GM19438 (cell line): ENCODE results near the gene DUSP5.

Experiments used
- ATAC-seq: cut with Tn5 transposase; IDR thresholded peaks from one replicate; pipeline ENCODE4 v1.9.1; 2021; ENCODE audit warnings: low read depth; ENCODE audit not compliant: unreplicated experiment

DUSP5 gene

DNA sequence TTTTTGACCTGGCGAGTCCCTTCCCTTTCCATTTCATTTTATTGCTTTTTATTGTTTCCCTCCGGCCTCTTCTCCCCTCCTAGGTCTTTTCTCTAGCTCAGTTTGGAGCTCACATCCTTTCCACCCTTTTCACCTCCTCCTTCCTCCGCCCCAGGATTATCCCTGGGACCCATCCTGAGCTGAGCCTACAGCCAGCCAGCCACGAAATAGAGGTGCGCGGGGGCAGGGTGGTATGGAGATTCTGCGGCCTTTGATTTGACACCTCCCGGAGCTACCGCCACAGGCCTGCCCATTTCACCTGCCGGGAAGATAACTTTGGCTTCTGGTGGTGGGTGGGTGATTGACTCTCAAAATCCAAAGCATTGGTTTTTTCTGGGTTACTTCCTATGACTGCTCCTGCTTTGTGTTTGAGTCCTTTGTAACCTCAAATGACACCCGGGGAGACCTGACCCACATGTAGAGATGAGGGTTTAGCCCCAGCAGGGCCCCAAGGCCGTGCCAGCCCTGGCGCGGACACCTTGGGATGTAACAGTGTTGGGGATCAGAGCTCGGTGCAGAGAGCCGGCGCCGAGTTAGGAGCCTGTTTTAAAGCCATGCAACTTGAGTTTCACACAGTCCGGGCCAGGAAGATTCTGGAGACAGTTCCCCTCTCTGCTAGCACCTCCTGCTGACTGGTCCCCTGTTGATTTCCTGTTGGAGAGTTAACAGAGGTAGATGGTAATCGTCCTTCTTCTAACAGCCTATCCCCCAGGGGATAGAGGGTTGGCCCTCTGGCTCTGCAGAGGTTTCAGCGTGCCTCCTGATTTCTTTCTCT, 1.5 kb downstream of the DUSP5 start:
- ATAC-seq = no peak

DNA sequence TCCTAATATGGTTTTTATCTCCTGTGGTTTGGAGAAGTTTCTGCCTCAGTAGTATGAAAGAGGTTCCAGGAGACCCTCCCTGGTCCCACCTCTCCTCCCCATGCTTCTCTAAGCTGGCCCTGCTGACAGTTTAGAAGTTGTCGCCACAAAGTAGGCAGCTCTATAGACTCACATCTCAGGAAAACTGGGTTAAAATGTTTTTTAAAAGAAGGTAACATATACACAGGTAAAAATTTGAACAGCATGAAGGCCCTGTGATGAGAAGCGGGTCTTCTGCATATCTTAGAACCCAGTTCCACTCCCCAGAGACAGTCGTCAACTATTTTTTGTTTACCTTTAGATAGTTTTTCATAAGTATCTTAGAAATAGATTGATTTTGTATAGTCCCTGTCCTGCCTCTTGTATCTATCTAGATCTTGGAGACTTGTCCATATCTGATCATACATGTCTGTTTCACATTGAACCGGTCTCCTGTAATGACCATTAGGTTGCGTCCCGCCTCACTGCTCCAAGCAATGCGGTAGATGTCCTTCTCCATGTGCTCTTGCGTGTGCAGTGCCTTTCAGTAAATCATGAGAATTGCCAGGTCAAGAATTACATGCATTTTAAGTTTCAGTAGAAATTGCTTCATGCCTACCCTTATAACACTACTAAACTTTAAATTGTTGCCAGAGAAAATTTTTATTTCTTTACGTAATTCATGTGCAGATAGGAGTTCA, 2.2 kb downstream of the DUSP5 start:
- ATAC-seq = no peak

DNA sequence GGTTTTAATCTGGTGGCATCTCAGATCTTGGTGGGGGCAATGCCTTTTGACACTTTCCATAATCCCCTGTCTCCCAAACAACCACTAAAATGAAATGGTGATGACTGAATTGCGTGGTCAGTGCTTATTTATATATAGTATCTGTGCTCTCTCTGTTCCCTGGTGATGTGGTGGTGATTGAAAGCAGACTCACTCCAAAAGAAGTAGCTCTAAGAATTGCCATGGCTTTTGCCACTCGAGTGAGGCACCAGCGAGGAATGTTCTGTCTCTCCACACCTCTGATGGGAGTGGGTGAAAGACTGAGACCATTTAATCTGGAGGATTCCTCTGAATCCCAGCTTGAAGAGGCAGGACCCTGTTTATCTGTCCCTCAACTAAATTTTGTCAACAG, 2.8 kb downstream of the DUSP5 start:
- ATAC-seq = no peak

DNA sequence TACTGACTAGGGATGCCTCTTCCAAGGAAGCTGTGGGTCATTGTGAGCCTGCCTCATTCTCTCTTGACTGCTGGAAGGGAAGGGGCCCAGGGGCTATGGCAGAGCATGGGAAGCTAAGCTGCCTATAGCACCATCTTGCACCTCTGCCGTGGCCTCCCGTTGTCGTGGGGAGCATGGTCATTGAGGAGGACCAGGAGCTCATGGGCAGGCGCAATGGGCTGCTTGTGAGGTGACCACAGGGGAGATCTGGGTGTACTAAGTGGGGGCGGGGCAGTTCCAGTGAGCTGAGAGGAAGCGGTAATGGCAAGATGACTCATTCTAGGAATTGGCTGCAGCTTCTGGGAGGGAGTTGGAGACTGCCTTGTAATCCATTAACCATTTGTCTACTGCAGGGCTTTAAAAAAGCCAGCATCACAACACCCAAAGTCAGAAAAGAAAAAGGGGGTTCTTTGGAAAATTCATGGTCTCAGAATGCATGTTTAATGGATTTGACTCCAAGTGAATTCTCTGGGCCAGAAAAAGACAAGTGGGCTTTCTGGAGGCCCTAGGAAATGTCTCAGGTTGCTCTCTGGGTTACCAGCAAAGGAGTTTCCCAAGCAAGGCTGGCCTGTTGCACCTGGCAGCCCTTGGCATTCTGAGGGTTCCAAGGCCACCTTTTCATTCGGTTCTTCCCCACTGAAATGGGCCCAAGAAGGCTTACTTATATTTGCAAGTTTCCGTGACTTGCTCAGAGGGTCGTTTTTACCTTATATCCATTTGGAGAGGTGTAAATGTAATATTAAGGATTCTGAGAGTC, 3.6 kb downstream of the DUSP5 start:
- peak; percentile 15 for ATAC-seq

DNA sequence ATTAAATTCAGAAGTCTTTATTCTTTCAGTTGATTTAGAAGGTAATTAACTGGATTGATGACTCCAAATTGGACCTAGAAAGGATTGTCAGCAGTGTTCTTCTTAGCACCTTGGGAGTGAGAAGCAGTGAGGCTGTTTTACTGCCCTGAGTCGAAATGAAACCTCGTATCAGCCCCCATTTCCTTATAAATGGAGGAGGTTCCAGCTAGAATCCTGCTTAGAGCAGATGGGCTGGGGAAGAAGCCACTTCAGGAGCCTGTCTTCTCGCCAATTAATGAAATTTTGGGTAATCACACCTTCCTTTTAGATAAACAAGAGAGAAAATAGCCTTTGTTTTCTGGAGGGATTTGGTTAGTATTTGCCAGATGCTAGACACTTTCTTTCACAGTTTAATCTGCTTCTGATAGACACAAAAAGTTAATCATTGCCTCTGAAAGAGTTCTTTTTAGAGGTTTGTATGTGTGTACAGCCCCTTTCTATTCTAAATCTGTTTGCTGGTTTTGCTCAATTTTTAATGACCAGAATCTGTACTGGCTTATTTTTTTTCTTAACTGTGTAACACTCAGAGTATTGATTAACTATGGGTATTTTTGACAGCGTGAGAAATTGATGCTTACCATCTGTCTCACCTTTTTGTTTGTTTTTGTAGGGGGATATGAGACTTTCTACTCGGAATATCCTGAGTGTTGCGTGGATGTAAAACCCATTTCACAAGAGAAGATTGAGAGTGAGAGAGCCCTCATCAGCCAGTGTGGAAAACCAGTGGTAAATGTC, 4.6 kb downstream of the DUSP5 start:
- ATAC-seq = peak; percentile 9

DNA sequence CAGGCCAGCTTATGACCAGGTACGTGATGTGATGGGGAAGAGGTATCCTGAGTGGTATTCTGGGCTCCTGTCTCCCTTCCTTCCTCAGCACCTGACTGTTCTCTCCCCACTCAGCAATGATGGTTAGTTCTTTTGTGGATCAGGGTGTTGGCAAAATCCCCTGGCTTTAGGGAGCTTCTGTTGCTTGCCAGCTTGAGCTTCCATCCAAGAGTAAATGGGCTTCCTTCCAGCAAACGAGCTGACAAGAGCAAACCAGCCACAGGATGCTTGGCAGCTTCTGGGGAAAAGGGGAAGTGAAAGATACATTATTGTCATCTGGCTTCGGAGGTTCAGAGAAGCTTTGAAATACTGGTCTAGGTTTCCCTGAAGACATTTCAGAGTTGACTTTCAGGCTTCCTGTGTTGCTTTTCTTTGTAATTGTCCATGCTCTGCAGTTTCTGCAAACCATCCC, 5.2 kb downstream of the DUSP5 start:
- peak; percentile 35 for ATAC-seq

DNA sequence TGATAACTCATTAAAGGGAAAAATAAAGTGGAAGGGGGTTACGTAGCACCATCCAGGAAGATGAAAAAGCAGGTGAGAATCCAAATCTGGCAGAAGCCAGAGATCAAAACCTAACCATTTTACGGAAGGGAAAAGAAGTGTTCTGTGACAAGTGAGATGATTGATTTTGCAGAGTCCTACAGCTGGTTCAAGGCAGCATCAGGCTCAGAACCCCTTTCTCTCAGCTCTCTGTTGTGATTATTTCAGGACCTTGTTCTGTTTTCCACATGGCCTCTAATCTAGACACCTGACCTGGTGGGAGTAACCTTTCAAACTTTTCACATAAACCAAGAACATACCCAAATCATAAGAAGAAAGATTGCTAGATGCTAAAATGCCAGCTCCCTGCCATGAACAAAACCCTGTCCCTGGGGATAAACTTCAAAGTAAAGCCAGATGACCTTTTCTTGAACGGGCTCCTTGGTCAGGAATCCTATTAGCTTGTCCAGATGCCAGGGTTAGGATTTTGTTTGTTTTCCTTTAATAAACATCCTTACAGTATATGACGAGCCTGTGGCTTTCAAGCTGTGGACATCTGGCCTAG, 5.9 kb downstream of the DUSP5 start:
- ATAC-seq = no peak

DNA sequence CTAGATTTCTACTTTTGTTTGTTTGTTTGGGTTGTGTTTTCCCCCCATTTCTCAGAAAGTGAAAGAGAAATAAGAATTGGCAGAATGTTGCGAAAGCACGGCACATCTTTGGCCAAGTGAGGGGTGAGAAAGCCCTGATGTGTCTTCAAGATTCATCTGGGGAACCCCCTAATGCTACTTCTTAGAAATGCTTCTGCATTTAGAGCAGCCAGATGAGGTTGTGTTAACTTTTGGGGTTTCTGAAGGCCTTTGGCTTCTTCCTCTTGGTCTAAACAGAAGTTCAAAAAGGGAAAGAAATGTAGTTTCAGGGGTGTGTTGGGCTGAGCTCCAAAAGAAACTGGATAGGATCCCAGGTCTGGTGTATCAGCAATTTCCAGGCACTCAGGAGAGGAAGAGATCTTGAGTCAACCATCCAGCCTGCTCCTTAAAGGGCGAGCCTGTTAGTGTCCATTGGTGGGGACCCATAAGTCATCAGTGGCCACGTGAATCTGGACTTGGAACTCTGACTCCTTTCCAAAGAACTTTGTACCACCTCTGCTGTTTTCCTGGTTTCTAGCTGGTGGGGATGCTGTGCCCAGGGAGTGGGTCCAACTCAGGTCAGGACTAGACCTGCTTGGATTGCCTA, 6.5 kb downstream of the DUSP5 start:
- peak; percentile 45 for ATAC-seq

DNA sequence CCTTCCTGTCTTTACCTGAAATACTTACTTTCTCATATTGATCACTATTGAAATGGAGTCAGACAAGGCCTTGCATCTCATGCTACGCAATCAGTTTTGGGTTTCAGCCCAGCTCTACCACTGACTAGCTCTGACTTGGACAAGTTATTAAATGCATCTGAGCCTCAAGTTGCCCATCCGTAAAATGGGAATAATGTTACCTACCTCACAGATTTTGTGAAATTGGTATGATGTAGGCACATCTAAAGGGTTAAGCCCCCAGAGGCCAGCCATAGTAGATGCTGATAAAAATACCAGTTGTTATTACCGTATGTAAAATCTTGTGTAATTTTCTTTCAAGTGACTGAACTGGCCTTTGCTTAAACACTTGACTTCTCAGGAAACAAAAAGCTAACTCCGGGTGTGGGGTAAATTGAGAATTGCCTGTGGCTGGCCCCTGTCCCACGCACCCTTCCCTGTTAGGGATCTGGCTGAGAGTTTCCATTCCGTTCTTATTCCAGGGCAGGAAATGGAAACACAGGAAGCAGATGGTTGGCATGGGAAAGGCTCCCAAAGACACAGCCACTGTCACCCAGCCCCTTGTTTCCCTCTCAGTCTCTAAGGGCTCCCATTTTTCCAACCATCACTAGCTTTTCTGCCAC, 7.5 kb downstream of the DUSP5 start:
- no peak for ATAC-seq

DNA sequence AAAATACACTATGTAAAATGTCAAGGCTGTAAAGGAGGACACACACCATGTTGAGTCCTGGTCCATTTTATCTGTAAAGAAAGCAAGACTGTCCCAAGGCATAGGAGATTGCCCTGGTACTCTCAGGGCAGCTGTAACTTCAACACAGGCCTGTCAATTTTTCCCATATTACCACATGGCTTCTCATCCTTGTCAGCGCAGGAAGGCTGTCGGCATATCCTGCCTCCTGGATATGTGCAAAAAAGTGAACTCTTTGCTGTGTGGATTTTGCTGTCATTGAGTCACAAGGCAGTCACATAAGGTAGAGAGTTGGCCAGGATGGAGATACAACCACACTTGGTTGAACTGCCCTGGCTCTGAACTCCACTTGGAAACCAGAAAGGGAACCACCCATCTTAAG, 8.7 kb downstream of the DUSP5 start:
- no peak for ATAC-seq

DNA sequence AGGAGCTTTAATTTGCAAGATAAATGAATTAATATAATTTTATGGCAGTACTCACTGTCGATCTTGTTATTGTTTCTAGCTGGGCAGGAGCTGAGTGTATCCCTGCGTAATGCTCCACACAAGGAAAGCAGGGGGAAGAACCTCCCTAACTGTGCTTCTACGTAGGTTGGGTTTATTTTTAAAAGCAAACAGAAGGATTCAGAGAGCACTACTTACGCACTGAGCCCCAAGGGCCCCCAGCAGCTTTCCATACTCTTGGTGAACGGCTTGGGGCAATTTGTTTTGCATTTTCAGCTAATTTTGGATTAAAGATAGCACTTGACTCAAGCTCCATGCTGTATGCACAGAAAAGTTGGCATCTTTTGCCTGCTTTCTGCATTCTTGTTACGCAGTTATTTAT, 9.6 kb downstream of the DUSP5 start:
- ATAC-seq = no peak

DNA sequence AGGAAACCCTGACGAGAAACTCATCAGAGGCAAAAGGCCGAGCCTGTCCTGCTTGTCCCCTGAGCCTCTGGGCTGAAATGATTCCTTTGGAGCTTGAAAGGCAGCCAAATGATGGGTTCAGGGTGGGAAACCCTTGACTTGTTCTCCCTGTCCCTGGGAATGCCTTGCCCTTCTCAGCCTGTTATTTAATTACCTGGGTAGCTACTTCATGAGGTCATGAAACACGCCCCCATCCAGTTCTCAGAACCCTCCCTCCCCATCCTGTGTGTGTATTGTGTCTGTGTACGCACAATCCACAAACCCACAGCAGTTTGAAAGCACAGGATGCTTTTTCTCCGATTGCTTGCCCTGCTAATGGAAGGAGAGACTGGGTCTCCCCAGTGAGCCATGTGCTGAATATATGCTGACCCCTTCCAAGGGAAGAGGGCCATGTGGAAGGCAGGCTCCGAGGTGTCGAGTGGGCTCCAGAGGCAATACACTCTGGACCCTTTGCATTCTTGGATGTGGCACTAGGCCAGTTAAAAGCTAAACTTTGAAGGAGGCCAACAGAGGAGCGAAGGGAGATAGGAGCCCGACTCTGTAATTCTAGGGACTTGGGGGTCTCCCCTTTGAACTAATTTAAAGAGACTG, 10.6 kb downstream of the DUSP5 start:
- ATAC-seq = no peak

DNA sequence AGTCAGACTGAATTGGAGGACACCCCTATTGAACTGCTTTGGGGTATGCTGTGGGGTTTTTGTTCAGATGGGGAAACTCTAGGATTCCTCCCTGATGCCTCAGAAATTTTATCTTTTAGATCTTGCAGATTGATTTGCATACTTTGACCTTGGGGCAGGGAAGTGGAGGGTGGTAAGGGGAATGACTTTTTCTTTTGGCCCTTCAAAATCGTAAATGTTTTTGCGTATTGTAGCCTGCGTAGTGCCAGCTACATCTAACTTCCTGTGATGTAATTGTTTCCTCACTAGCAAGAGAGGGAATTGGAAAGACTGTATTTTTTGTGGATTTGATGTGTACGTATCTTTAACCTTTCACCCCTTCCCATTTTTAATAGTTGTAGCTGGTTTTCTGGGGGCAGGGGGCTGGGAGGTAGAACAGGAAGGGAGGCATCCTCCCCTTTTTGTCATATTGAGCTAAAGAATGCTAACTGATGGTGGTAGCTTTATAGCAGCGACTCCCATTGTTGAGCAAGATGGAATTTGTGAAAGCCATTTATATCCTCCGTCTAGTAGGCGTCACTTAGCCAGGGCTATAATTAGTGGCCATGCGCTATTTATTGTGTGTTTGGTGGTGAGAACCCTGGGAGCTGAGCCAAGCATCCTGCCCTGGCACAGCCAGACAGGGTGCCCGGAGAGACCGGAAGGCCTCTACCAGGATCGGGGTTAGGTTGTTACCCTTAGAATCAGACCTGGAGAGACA, 11.3 kb downstream of the DUSP5 start:
- ATAC-seq = no peak

DNA sequence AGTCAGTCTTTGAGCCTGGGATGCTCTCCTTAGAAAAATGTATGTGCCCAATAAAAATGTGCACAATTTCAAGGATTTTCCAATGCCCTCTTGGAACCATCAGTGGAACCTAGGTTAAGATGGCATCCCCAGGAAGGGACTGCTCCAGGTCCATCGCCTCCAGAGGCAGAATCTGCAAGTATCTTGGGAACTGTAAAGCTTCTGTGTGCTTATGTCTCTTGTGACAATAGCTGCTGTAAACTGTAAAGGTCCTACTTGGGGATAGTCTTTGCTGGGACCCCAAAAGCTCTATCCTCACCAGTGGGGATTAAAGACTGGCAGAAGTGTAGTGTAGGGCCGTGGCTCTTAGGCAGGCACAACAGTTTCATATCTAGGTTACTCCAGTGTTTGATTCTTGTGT, 11.9 kb downstream of the DUSP5 start:
- ATAC-seq = no peak

DNA sequence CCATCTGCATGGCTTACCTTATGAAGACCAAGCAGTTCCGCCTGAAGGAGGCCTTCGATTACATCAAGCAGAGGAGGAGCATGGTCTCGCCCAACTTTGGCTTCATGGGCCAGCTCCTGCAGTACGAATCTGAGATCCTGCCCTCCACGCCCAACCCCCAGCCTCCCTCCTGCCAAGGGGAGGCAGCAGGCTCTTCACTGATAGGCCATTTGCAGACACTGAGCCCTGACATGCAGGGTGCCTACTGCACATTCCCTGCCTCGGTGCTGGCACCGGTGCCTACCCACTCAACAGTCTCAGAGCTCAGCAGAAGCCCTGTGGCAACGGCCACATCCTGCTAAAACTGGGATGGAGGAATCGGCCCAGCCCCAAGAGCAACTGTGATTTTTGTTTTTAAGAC, 12.4 kb downstream of the DUSP5 start:
- ATAC-seq = no peak

DNA sequence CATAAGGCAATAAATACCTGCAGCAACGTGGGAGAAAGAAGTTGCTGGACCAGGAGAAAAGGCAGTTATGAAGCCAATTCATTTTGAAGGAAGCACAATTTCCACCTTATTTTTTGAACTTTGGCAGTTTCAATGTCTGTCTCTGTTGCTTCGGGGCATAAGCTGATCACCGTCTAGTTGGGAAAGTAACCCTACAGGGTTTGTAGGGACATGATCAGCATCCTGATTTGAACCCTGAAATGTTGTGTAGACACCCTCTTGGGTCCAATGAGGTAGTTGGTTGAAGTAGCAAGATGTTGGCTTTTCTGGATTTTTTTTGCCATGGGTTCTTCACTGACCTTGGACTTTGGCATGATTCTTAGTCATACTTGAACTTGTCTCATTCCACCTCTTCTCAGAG, 13.0 kb downstream of the DUSP5 start:
- no peak for ATAC-seq

DNA sequence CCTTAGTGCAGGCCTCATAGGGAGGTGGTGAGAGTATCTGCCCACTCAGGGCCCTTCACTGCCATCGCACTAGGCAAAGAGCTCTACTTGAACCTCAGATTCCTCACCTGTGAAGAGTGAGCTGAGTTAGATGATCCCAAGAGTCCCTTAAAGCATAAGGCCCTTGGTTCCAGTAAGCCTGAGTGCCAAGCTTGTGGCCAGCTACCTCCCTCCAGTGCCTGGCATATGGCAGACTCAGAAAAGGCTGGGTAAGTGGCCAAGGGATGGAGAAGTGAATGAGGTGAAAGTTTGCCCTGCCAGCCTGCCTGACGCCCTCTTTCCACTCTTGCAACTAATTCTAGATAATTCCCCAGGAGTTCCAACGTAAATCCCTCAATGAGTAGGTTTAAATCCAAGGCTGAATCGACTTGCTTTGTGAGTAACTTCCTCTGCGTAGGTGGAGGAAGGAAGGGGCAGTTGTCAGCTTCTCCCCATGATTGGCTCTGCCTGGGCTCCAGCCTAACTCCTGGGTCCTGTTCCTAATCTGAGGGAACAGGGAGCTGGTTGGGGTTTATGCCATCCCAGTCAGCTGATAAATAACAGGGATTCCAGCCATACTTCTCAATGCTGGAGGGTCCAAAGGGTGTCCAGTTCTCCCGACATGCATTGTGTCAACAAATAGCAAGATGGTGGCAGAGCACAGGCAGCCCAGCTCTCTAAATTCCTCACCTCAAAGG, 14.2 kb downstream of the DUSP5 start:
- ATAC-seq = no peak
